Ovary (tissue), 3 donors: Measurements from ENCODE around the gene TDRD9.

Source experiments
- POLR2A ChIP-seq: fragments of 450-650 bp; IDR thresholded peaks from one replicate; pipeline ENCODE4 v1.6.1; 2017; ENCODE audit warnings: antibody characterized with exemption, mild to moderate bottlenecking, moderate library complexity
- TF ChIP-seq, protein P1 (sequence below), 3 donors: fragments of 450-650 bp in 2 of 3; fragments of 200-600 bp in 1 of 3; IDR thresholded peaks; one replicate each; pipeline versions ENCODE4 v1.5.1 to v1.8.0; 2016 to 2022; ENCODE audit warnings: antibody characterized with exemption in 3 of 3, mild to moderate bottlenecking in 1 of 3
- donor health status: DM: no; HTN: no; CAD: no.

- TF ChIP-seq, protein P1, sequence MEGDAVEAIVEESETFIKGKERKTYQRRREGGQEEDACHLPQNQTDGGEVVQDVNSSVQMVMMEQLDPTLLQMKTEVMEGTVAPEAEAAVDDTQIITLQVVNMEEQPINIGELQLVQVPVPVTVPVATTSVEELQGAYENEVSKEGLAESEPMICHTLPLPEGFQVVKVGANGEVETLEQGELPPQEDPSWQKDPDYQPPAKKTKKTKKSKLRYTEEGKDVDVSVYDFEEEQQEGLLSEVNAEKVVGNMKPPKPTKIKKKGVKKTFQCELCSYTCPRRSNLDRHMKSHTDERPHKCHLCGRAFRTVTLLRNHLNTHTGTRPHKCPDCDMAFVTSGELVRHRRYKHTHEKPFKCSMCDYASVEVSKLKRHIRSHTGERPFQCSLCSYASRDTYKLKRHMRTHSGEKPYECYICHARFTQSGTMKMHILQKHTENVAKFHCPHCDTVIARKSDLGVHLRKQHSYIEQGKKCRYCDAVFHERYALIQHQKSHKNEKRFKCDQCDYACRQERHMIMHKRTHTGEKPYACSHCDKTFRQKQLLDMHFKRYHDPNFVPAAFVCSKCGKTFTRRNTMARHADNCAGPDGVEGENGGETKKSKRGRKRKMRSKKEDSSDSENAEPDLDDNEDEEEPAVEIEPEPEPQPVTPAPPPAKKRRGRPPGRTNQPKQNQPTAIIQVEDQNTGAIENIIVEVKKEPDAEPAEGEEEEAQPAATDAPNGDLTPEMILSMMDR (IDR thresholded peaks at IDR 0.05) = no peak
- TF ChIP-seq POLR2A = no peak
Observed at GRCh38 chr14:104075530-104076151, 147.4 kb downstream of the TDRD9 start.
